Neutrophil (primary cell): ENCODE data around the gene LRRC28.

Source experiments
- H3K27ac ChIP-seq: fragments of 200-600 bp; sonication (generic); 2 replicates; pipeline ENCODE4 v1.5.1; 2016; ENCODE audit warnings: mild to moderate bottlenecking, moderate library complexity
- H3K27me3 ChIP-seq: fragments of 200-600 bp; sonication (generic); 2 replicates; pipeline ENCODE4 v1.6.0; 2016; ENCODE audit warnings: mild to moderate bottlenecking
- H3K36me3 ChIP-seq: fragments of 200-600 bp; sonication (generic); 2 replicates; pipeline ENCODE4 v1.5.1; 2017
- H3K4me1 ChIP-seq, 2 experiments: fragments of 200-600 bp in 1 of 2; sonication (generic) in 1 of 2; 1 replicate in 1 of 2; 2 replicates in 1 of 2; pipeline versions ENCODE4 v1.5.1 to v1.6.1; 2013 to 2016; ENCODE audit warnings: low read depth in 1 of 2, low read length in 1 of 2, mild to moderate bottlenecking in 1 of 2, moderate library complexity in 1 of 2; ENCODE audit not compliant: control insufficient read depth in 1 of 2, insufficient read depth in 1 of 2
- H3K4me3 ChIP-seq, 2 experiments: fragments of 200-600 bp in 1 of 2; sonication (generic) in 1 of 2; 1 replicate in 1 of 2; 2 replicates in 1 of 2; pipeline ENCODE4 v1.5.1; 2013 to 2016; ENCODE audit warnings: low read depth in 1 of 2, low read length in 1 of 2, mild to moderate bottlenecking in 1 of 2, moderate library complexity in 1 of 2
- H3K9me3 ChIP-seq: fragments of 200-600 bp; sonication (generic); 2 replicates; pipeline ENCODE4 v1.5.1; 2016
- TF ChIP-seq, protein P1 (sequence below): fragments of 200-600 bp; sonication (generic); IDR thresholded peaks from 2 replicates; pipeline ENCODE4 v1.5.1; 2016; ENCODE audit warnings: antibody characterized with exemption

Gene LRRC28

DNA sequence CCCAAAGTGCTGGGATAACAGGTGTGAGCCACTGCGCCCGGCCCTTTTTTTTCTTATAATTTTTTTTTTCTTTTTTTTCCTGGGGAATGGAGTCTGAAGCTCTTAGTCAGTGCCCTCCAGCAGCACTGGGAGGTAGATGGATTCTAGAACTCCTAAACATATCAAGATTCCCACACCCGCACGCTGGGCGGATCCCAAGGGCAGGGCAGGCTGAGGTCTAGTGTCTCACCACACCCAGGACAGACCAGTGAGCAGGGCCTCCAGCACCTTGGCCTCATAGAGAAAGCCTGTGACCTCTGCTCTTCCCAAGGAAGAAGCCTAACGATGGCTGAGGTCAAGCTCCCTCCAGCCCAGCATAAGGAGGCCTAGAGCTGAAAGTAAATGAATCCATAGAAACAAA, 160.8 kb downstream of the LRRC28 start:
- H3K27ac ChIP-seq: no peak overlapping the region
- no peaks in the 10 kb centered on the region for H3K4me1 ChIP-seq
- no peaks in the 10 kb centered on the region for H3K9me3 ChIP-seq

DNA sequence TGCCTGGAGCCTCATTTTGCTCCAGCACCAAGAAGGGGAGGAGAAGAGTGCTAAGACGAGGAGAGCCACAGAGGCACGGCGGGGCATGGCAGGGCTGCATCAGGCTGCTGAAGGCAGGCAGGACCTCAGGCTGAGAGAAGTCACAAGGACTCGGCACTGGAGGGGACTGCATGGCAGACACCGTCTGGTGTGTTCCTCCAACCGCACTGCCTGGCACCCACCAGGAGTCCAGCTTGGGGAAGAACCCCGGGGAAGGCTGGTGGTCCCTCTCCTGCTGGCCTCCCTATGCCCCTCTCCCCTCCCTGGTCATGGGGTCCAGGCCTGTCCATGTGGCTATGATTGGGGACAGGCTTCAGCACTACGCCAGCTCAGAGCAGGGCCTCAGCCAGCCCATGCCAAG, 161.3 kb downstream of the LRRC28 start:
- no peak overlapping the region for H3K27ac ChIP-seq
- H3K27me3 ChIP-seq: no peaks in the 10 kb centered on the region
- H3K4me1 ChIP-seq: no peaks in the 10 kb centered on the region
- H3K4me3 ChIP-seq: no peak overlapping the region
- no peaks in the 10 kb centered on the region for H3K36me3 ChIP-seq
- no peaks in the 10 kb centered on the region for H3K9me3 ChIP-seq
- TF ChIP-seq, protein P1, sequence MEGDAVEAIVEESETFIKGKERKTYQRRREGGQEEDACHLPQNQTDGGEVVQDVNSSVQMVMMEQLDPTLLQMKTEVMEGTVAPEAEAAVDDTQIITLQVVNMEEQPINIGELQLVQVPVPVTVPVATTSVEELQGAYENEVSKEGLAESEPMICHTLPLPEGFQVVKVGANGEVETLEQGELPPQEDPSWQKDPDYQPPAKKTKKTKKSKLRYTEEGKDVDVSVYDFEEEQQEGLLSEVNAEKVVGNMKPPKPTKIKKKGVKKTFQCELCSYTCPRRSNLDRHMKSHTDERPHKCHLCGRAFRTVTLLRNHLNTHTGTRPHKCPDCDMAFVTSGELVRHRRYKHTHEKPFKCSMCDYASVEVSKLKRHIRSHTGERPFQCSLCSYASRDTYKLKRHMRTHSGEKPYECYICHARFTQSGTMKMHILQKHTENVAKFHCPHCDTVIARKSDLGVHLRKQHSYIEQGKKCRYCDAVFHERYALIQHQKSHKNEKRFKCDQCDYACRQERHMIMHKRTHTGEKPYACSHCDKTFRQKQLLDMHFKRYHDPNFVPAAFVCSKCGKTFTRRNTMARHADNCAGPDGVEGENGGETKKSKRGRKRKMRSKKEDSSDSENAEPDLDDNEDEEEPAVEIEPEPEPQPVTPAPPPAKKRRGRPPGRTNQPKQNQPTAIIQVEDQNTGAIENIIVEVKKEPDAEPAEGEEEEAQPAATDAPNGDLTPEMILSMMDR: no peak

More for the DNA sequence above, 160.8 kb downstream of the LRRC28 start:
- Histone ChIP-seq H3K4me3 (no peak overlapping the region), H3K27me3 (no peaks in the 10 kb centered on the region), H3K36me3 (no peaks in the 10 kb centered on the region)
- TF ChIP-seq, protein P1: no peak

DNA sequence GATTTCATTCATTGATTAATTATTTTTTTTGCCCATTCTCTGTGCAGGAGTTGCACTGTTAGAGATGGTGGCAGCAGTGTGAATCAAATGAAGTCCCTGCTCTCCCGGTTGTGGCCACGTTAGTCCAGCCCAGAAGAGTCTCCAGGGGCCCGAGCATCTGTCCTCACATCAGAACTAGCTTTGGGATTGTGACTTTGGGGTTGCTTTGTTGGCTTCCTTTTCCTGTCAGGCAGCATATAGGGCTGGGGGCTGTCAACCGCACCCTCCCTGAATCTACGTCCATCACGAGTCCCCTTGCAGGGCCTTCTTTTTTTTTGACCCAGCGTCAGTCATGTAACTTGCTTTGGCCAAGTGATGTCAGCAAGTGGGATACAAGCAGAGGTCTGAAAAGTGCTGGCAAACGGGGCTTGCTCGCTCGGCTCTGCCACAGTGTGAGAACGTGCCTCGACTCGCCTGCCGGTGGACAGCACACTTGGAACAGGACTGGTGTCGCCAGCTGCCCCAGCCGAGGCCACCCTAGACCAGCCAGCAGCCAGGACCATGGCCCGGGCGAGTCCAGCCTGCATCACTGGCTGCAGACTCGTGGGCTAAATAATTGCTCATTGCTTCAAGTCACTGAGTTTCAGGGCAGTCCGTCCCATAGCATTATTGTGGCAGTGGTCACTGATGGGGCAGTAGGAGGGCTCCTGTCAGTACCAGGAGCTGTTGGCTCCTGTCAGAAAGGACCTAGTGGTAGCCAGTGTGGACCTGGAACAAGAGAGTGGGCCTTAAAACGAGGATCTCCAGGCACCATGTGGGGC, 162.9 kb downstream of the LRRC28 start:
- H3K27me3 ChIP-seq: no peaks in the 10 kb centered on the region

DNA sequence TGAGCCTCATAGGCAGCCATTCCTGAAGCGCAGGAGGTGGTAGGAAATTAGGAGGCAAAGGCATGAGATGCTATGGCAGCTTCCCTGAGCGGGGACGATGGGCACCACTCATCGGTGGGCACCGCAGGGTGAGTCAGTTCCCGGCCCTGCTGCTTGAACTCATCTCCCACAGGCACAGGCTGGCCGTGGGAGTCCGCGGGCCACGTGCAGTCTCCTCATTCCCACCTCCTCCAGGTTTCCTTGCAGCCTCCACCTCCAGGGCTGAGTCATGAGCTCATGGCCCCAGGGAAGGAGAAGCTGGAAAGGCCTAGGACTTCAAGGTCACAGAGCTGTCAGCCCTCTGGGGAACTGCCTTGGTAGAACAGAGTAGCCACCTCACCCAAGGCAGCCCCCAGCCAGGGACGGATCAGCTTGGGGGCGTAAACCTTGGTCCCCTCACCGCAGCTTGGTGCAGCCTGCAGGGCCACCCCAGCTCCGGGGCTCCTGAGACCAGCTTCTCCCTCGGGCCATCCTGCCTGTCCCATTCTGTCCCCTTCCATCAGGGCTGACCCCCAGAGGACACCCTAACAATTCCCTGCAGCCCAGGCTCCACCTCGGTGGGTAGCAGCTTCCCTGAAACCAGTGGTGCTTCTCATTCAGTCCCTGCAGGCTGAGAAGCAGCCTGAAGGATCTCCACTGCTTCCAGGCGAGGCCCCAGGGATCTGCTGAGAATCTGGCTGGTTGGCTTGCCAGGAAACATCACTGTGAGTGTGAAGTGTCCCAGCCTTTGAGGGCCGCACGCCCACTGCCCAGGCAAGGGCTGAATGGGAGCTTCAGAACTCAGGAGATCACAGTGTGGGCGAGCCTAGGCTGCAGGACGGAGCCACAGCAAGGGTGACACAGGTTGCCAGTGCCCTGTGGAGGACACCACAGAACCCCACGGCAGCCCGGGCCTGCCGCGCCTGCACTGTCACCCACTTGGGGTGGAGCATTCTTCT, 163.8 kb downstream of the LRRC28 start:
- no peaks in the 10 kb centered on the region for H3K27me3 ChIP-seq
- H3K4me3 ChIP-seq: no peak overlapping the region
- H3K36me3 ChIP-seq: no peaks in the 10 kb centered on the region
- H3K4me1 ChIP-seq: no peaks in the 10 kb centered on the region
- H3K27ac ChIP-seq: no peak overlapping the region
- H3K9me3 ChIP-seq: no peaks in the 10 kb centered on the region
- TF ChIP-seq, protein P1: no peak

More for the DNA sequence above, 162.9 kb downstream of the LRRC28 start:
- Histone ChIP-seq H3K27ac (no peak overlapping the region), H3K4me3 (no peak overlapping the region), H3K9me3 (no peaks in the 10 kb centered on the region), H3K4me1 (no peaks in the 10 kb centered on the region), H3K36me3 (no peaks in the 10 kb centered on the region)
- TF ChIP-seq, protein P1: no peak

DNA sequence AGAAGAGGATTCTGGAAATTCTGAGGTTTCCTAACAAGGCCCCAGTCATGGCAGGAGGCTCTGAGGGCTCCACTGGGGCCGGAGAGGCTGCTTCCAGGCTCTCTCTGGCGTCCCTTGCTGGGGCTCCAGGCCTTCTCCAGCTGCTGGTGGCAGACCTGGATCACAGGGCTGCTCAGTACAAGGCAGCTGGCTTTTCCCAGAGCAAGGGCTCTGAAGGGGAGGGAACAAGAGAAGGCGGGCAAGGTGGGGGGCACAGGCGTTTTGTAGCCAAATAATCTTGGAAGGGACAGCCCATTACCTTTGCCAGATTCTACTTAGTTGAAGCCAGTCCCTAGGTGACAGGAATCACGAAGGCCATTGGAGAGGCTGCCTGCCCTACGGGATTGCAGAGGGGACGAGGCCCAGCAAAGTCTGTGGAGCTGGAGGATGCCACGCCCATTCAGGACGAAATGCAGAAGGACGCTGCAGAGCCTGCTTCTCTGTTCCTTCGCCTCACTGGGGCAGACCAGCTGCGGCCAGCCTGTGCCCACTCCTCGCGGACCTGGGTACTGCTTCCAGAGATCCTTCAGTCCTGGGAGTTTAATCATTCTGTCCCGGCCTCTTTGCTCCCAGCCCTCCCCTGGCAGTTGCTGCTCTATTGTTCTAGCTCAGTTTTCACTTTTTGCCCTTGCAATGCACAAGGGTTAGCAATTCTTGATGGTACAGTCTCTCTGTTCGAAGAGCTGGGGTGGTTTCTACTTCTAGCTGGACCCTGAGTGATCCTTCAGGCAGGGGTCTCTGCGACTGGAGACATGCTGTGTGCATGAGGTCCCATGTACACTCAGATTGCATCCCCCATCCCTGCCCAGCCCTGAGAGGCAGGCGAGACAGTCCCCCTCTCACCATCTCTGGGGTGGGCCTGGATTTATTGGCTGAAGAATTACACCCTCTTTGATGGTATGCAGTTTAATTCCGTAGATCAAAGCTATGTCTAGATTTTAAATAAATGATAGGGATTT, 165.2 kb downstream of the LRRC28 start:
- Histone ChIP-seq H3K36me3 (no peaks in the 10 kb centered on the region), H3K27ac (no peak overlapping the region), H3K4me3 (no peak overlapping the region), H3K9me3 (no peaks in the 10 kb centered on the region), H3K4me1 (no peaks in the 10 kb centered on the region), H3K27me3 (no peaks in the 10 kb centered on the region)
- TF ChIP-seq, protein P1: no peak
